HG03064 (cell line): ENCODE data around the gene CASP5.
"Not testable (repeated sequence)": the region's sequence is repeated elsewhere in the genome, so short reads cannot be mapped to it uniquely, and the experiment has no call there.

Experiments used
- ATAC-seq: cut with Tn5 transposase; IDR thresholded peaks from one replicate; pipeline ENCODE4 v1.9.1; 2021; ENCODE audit warnings: low read depth; ENCODE audit not compliant: unreplicated experiment

CASP5 gene

GRCh38 chr11:105023003-105023402, at the start of gene CASP5:
Gene CASP5 (minus strand): TSS chr11:105023168. CDS start chr11:105023136, 32 bp downstream.
- ATAC-seq, result no peak

- not testable (repeated sequence) for ATAC-seq
Measured at GRCh38 chr11:105072080-105072479, 49.1 kb upstream of the CASP5 start.

- no peak for ATAC-seq
Measured at GRCh38 chr11:105071089-105071732, 48.2 kb upstream of the CASP5 start.

GRCh38 chr11:105070306-105070705, 47.3 kb upstream of the CASP5 start:
- ATAC-seq, result no peak

GRCh38 chr11:105069749-105070148, 46.8 kb upstream of the CASP5 start:
- ATAC-seq, result not testable (repeated sequence)

GRCh38 chr11:105063245-105063941, 40.4 kb upstream of the CASP5 start:
- ATAC-seq, result not testable (repeated sequence)

GRCh38 chr11:105057432-105057831, 34.5 kb upstream of the CASP5 start:
- ATAC-seq, result no peak

GRCh38 chr11:105056446-105056845, 33.5 kb upstream of the CASP5 start:
- ATAC-seq, result no peak

GRCh38 chr11:105054723-105055493, 31.9 kb upstream of the CASP5 start:
- ATAC-seq, result no peak

- ATAC-seq, result no peak
Measured at GRCh38 chr11:105052487-105052886, 29.5 kb upstream of the CASP5 start.

- ATAC-seq, result no peak
Measured at GRCh38 chr11:105051559-105051958, 28.6 kb upstream of the CASP5 start.

- ATAC-seq, result no peak
Measured at GRCh38 chr11:105049481-105049880, 26.5 kb upstream of the CASP5 start.

- no peak for ATAC-seq
Measured at GRCh38 chr11:105046898-105047579, 24.1 kb upstream of the CASP5 start.

GRCh38 chr11:105045676-105046296, 22.8 kb upstream of the CASP5 start:
- ATAC-seq, result no peak

GRCh38 chr11:105044557-105045524, 21.9 kb upstream of the CASP5 start, which contains the start of gene CARD16:
Gene CARD16 (minus strand): TSS chr11:105045335. CDS start chr11:105045297, 38 bp downstream.
- peak; percentile 99 for ATAC-seq

GRCh38 chr11:105042178-105042577, 19.2 kb upstream of the CASP5 start:
- ATAC-seq, result no peak

GRCh38 chr11:105040703-105041102, 17.7 kb upstream of the CASP5 start:
- ATAC-seq, result no peak

GRCh38 chr11:105034813-105035620, 12.0 kb upstream of the CASP5 start, which contains the start of gene CASP1:
Gene CASP1 (minus strand): TSS chr11:105035144. CDS start chr11:105035113, 31 bp downstream.
- peak; percentile 94 for ATAC-seq
